ENCODE data around the gene SDK1.

Gene SDK1

DNA sequence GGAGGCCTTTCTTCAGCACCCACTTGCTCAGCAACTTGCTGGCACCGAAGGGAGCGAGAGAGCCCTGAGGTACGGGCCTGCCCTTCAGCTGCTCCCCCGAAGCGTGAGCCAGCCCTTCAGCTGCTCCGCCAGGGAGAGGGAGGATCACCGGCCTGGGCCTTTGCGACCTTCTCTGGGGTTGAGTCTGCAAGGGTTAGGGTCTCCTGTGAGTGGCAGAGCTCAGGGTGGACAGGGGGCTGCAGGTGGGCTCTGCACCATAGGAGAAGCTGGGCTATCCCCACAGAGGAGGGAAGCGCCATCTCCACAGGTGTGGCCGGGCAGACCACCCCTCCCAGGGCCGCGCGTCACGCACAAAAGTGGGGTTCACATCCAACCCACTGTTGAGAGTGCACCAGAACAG is 890.5 kb downstream of the SDK1 start:
- DNase-seq = no peak

DNA sequence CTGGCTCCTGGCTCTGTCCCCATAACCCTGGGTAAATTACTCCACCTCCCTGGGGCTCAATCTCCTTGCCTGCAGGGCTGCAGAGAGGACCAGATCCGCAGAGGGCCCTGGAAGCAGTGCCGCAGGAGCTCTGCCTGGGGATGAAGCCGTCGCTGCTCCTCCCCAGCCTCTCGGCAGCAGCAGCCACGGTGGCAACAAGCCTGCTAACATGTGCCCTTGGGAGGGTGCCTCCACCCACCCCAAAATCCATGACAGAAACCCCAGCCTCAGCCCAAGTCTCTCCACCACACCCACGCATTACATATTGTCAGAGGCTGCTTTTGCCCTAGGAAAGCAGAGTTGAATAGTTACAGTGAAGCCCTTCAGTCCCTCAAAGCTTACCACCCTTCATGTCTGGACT is 894.6 kb downstream of the SDK1 start:
- no peak for DNase-seq

DNA sequence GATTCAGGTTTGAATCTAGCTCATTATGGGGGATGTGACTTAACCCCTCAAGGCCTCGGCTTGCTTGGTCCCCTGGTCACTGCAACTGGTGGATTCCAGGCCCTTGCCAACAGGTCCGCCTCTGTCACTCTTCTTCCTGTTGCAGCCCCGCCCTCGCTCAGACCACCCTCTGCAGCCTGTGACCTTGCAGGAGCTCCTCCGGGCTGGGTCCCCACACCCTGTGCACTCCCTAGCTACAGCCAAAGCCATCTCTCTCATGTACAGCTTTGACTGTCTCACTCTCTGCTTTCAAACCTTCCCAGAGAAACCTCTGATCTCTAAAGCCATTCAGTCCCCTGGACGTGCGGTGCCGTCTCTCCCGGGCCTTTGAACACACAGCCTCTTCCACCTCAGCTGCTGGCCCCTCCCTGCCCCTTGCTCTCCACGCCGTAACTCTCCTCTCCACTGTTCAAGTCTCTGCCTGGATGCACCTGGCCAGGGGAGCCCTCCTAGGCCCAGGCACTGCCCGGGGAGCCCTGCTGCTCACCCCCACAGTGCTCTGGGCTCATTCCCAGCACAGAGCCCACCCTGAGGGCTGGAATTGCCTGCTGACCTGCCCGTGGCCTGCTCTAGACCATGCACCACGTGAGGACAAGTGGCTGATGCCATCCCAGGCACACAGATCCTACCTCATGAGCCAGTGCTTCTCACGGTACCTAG is 895.2 kb downstream of the SDK1 start:
- DNase-seq = no peak

DNA sequence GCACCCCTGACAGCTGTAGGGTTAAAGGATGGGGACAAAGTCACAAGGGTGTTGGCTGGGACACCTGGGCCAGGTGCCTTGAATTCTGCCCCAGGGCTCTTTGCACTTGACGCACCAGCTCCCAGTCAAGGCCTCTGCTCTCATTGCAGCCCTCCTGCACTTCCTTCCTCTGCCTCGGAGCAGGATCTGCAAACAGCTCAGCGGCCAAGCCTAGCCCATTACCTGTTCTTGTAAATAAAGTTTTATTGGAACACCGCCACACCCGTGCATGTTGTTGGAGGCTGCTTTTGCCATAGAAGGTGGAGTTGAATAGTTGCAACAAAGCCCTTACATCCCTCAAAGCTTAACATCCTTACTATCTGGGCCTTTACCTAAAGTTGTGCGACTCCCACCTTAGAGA is 897.2 kb downstream of the SDK1 start:
- DNase-seq = no peak

DNA sequence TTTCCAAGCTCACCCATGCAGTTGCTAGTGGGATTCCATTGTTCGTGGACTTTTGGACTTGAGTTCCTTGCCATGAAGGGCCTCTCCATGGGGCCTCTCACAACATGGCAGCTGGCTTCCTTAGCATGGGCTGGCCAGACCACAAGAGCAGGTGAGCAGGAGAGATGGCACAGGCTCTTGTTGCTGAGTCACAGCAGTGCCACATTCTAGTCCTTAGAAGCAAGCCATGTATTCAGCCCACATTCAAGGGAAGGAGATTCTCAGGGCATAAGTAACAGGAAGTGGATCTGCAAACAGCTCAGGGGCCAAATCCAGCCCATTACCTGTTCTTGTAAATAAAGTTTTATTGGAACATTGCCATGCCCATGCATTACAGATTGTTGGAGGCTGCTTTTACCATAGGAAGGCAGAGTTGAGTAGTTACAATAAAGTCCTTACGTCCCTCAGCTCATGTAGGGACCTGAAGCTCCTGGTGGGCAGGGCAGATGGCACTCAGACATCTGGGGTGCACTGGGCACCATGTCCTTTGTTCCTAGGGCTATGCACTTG is 899.6 kb downstream of the SDK1 start:
- DNase-seq = no peak

DNA sequence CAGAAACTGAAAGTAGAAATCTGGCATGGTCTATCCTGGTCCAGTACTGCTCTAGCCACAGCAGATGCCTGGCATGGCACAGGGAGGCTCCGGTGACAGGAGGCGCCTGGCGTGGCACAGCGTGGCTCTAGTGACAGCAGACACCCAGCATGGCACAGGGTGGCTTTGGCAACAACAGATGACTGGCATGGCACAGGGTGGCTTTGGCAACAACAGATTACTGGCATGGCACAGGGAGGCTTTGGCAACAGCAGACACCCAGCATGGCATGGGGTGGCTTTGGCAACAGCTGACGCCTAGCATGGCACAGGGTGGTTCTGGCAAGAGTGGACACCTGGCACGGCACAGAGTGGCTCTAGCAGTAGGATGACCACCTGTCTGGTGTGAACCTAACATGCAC is 900.5 kb downstream of the SDK1 start:
- no peak for DNase-seq

DNA sequence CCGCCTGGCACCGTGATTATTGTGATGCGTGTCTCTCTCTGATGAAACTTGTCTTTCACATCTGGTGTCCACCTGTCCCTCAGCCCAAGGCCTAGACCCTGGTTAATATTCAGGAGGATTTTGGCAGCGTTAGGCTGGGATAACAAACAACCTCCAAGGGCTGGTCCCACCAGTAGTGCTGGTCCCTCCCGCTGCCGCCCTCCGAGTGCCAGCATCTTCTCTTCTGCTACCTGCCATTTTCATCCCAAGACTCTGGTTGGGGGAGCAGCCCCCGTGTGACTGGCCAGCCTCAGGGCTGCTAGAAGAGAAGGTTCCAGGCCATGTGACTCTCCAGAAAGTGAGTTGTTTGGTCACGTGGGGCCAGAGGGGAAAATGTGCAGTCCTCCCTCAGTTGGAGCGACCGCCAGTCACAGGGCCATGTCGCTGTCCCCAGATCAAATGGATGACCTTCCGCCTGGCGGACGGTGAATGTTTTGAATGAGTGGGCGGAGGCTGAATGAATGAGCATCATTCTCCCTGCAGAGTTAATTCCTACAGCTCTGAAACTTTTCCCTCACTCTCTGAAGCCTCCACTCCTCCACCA is 901.2 kb downstream of the SDK1 start:
- DNase-seq = no peak

DNA sequence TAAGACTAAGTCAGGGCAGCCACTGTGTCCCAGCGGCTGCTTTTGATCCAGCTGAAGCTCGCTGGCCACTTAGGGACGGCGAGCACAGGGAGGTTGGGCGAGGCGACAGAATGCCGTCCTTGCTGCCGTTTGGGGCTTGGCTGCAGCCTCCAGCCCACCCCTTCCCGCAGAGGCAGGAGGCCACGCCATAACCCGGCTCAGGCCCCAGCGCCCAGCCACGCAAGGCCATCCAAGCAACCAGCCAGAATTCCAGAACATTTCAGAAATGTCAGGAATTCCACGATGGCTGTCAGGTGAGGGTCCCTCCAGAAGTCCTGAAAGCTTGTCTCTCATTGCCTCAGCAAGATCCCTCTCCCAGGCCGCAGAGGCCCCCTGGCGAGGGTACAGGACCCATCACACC is 901.9 kb downstream of the SDK1 start:
- DNase-seq = no peak

DNA sequence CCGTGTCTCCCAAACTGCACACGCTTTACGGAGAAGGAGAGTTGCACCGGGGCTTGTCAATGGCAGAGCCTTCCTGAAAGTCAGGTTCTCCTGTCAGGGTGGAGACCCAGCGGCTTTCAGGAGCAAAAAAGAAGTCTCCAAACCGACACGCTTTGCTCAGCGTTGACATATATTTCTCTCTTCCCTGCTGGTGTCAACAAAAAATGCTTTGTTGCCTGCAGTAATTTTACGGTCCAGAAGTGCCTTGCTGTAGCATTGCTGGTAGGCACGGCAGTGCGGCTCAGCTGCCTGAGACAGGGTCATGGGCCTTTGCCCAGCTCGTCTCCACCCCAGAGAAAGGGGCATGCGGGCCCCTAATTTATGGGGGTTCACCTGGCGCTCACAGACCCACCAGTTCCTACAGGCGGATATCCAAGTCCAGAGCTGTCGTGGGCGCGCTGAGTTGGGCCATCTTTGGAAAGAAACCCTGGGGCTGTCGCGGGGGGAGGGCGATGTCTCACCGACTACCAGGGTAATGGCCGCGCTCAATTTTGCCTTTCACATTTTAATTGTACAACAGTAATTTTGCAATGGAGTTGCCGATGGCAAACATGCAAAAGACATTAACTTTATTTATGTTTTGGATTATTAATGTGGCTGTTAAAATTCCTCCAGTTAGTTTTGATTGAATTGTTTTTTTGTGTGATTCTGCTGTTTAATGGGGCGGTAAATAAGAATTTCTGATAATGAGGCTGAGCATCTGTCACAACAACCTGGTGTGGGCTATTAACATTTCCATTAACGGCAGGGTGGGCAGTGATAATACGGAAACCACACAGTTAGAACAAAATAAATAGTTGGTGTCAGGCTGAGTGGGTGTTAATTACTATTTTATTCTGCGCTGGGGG is 902.8 kb downstream of the SDK1 start:
- DNase-seq = no peak

DNA sequence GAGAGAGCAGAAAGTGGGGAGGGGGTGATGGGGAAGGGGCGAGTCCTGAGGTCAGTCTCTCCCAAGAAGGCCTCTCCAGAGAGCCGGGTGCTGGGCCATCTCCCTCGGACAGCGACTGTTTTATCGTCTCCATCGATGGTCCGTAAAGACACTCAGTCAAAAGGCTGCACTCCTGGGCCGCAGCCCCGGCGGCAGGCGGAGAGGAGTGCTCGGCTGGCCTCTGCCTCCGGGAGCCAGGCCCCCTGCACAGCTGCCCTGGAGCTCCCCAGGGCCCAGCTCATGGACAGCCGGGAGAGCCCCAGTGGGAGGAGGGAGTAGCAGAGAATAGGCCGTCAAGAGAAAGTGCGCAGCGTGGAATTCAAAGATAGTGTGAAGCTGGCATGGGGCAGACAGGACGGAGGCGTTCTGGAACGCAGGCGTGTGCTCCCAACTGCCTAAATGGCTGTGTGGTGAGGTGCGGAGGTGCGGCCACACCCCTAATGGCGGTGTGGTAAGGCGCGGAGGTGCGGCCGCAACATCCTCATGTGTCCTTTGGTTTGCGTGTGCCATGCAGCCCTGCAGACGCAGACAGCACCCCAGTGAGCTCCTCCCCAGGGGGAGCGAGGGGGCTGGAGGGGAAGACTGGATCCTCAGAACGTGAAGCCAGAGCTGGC is 903.6 kb downstream of the SDK1 start:
- DNase-seq = no peak

DNA sequence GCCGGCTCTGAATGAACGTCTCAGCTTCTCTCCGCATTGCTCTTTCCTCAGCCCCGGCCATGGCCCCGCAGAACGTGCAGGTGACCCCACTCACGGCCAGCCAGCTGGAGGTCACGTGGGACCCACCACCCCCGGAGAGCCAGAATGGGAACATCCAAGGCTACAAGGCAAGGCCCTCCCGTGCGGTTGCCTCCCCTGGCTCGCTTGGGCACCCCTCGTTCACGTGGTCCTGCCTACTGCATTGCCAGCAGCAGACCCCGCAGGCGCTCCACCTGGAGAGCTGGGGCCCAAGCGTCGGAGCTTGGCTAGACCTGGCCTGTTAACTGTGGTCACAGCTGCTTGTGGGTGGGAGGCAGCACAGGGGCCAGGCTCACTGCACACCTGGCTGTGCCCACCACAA is 904.8 kb downstream of the SDK1 start:
- DNase-seq = no peak

DNA sequence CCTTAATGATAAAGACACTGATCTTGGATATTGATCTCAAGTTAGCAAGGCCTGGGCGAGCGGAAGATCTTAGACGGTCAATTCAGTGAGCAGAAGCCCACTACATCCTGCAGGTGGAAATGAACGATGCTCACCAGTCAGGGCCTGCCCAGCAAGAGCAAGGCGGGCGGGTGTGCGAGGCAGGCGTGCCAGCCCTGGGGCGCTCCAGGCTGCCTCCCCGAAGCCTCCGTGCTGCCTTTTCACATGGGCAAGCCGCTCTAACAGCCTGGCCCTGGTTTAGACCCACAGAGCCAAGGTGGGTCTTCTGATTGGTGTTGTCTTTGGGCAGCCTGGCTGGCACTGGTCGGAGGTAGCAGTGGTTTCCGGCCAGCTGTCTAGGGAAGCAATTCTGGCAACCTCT is 906.0 kb downstream of the SDK1 start:
- no peak for DNase-seq

DNA sequence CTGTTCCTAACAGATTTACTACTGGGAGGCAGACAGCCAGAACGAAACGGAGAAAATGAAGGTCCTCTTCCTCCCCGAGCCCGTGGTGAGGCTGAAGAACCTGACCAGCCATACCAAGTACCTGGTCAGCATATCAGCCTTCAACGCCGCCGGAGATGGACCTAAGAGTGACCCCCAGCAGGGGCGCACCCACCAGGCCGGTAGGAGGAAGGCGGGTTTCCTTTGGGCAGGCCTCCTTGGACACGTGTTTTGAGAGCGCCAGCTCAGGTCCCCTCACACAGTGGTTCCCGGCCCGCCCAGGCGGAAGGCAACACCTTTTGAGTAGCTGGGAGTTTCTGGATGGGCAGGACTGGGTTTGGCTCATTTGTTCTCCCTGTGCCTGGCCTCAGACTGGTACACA is 907.0 kb downstream of the SDK1 start:
- no peak for DNase-seq

DNA sequence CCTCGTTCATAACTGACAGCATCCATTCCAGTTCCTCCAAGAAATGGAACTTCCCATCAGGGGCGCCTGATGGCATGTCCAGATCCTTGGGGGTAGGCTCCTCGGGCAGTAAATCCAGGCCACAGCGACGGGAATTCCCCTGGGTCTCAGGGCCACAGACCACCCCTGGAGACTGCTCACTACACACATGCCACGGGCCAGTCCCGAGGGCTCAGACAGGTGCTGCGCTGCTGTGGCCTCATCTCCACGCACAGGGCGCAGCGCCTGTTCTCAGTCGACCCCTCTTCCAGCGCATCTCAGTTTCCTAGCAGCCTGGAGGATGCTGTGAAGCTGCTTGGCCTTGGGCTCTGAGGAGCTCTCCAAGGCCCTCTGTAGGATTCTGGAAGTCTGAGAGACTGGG is 907.5 kb downstream of the SDK1 start:
- no peak for DNase-seq

DNA sequence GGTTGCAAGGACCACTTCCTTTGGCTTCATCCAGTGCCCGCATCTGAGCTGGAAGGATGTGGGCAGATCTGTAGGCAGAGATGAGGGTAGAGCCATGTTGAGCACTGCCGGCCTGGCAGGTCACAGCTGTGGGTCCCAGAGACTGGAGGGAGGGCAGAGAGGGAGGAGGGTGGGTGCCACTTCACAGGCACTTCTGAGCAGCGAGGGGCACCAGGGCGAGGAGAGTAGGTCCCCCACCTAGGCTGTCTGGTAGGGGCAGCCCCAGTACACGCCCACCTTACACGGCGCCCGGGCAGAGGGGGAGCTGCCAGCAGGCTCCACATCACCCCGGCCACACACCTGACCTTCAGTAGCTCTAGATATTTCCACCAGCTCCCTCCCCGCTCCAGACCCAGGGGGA is 908.1 kb downstream of the SDK1 start:
- no peak for DNase-seq

DNA sequence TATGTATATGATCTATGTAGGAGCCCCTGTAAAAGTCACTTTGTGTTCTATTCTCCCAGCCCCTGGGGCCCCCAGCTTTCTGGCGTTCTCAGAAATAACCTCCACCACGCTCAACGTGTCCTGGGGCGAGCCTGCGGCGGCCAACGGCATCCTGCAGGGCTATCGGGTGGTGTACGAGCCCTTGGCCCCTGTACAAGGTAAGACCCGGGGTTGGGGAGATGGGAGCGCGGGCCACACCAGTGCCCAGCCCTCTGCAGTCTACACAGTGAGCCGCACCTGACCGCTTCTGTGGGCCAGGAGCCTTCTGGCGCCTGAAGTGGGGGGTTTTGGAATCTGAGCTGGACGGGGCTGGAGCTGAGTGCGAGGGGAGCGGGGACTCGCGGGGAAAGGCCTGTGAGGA is 908.9 kb downstream of the SDK1 start:
- no peak for DNase-seq

DNA sequence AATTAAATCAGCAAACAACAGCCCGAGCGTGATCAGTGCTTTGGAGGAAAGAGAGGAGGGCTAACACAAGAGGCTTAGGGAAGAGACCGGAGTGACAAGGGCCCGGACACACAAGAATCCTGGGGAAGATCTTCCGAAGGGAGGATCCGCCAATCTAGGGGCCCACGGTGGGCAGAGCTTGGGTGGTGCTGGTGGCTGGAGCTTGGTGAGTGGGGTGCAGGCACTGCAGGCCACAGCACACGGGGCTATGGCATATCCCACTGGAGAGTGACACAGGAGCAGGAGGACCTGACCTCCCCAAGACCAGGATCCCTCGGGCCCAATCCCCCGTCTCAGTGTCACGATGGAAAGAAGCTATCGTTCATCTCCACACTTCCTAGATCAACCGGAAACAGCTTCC is 909.8 kb downstream of the SDK1 start:
- no peak for DNase-seq

DNA sequence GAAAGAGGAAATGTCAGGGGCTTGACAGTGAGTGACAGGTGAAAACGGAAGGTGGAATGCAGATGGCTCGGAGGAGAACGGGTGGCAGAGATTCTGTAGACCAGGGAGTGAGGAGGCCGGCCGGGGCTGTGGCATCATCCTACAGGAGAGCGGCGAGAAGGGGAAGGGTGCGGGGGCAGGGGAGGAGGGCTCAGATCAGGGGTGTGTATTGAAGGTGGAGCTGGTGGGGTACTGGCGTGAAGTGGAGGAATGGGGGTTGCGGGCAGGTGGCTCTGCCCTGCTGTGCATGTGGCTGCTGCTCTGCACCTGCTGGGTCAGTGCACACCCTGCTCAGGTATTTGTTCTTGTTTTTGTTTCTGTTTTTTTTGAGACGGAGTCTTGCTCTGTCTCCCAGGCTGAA is 910.2 kb downstream of the SDK1 start:
- DNase-seq = no peak

DNA sequence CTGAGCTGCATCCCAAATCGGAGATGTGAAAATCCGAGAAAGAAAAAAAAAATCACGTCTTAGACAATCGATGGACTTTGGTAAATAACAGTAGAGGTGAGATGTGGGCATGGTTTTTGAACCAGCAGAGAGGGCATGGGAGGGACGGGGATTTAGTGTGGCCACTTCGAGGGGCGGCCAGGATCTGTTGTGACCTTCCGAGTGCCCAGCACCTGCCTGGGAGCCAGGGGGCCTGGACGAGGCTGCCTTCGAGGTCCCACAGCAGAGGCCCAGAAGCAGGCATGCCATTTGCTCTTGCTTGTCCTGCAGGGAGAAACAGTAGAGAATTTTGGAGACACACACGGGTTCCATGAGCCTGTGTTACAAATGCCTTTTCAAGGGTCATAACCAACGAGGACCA is 911.3 kb downstream of the SDK1 start:
- no peak for DNase-seq

DNA sequence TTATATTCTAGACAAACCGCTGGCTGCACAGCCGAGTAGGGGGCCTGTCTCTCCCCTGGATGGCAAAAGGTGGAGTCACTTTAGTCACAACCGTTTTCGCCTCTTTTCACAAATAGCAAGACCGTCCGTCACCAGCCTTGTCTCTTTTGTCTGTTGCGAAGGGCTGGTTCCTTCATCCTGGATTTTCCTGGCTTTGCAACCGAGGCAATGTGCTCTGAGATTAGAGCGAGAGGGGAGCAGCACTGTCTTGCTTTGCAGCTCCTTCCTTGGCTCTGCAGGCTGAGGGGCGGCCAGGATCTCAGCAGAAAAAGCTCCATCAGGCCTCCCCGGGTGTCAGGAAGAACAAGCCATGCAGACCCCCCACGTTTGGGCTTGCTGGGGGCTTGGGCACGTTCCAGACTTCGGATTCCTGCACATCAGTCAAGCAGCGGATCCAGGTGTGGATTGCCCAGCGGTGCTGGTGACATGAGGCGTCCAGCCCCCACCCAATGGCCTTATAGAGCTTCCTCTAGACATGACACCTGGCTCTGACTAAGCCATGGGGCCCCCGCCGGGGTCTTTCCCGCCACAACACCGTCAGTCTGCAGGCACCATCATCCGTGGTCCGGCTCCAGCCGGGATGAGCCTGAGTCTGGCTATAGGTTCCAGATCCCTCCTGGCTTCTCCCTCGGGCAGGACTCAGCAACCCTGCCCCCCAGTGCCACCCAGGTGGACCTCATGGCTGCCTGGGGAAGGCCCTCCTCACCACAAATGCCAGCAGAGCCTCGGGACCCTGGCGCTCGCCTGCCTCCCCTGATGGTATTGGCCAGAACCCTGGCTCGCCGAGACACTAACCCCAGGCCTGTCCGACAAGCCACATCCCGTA is 913.5 kb downstream of the SDK1 start:
- no peak for DNase-seq

DNA sequence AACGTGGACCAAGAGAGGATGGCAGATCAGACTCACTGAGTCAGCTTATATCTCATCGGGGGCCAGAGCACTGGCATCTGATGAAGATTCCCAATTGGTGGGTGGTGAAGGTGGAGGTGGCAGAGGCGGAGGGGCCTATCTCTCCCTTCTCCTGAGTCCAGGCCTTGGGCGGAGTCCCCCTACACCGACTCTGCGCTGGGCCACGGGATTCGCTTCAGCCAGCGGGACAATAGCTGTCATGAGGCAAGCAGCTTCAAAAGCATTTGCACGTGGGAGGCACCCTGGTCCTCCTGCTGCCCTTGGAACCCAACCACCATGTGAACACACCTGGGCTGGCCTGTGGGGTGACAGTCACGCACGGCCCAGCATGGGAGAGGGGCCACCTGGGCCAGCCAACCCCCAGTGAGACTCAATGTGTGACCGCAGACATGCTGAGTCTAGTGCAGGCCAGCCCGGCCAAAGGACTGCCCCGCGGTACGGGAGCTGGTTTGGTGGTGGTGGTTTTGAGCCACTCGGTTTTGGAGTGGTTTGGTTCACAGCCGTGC is 914.2 kb downstream of the SDK1 start:
- no peak for DNase-seq

DNA sequence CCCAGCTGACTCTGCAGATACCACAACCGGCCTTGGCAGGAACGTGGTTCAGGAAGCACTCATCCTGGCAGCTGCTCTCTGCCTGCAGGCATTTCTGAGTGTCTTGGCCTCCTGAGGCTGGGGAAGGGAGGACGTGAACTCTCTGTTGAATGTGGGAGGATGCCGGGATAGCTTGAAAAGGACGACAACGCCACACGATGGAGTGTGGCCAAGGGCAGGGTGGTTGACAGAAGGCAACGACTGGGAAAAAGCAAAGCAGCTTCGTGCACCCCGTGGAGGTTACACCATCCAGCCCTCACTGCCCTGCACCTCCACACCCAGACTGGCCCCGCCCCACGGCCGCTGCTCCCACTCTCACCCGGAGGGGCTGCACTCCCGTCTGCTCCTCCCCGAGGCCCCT is 915.0 kb downstream of the SDK1 start:
- DNase-seq = no peak
